ENCODE measurements around the gene SLC22A31. TPM values are rescaled to one million over a fixed set of nuclear protein-coding genes. Genes with fewer than 3 reads are reported as not detected.

Gene SLC22A31
- total and polyA plus RNA-seq, 2 donors (not counting 1 experiment from before 2014, with no cell fraction given): 0.17 to 0.24 TPM

DNA sequence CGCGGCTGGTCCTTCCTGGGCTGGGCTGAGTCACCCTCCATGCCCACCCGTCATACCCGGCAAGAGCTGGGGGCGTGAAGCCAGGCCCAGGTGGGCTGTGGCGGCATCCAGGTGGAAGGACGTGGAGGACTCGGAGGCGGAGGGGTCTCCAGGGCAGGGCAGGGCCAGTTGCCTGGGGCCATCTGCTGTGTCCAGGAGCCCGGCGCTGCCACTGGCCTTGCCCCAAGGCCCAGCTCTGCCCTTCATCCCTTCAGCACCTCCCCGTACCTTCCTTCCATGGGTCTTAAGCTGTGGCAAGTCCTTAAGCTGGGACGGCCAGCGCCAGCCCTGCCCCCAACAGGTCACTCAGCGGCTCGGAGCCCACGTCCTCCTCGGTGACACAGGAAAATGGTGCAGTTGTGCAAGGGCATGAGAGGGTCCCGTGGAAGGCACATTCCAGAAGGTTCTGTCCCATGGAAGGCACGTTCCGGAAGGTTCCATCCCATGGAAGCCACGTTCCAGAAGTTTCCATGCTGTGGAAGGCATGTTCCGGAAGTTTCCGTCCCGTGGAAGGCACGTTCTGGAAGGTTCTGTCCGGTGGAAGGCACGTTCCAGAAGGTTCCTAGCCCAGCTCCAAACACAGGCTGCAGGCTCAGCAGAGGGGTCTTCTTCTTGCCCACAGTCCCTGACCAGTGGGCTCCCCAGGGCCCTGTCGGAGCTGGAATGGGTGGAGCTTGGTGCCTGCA, 39.2 kb downstream of the SLC22A31 start:
- H3K9ac ChIP-seq (ENCODE audit: insufficient read depth, low read length): no peak overlapping the region
- no peaks in the 10 kb centered on the region for H3K4me1 ChIP-seq (ENCODE audit: control insufficient read depth, extremely low read depth, insufficient read depth, low read length)
- no peak overlapping the region for H3K4me3 ChIP-seq (replicated peaks in 1 of 4; ENCODE audit: control extremely low read depth in 1 of 4, insufficient read depth in 1 of 4, low read depth in 3 of 4, low read length in 4 of 4)
- no peaks in the 10 kb centered on the region for H3K9me3 ChIP-seq (ENCODE audit: control insufficient read depth, insufficient read depth, low read depth, low read length)
- no peaks in the 10 kb centered on the region for H3K36me3 ChIP-seq (ENCODE audit: control insufficient read depth, insufficient read depth, low read length)
- H3K4me2 ChIP-seq (ENCODE audit: extremely low read depth, insufficient read depth, low read length): no peak overlapping the region
- no peak for TF ChIP-seq EZH2 (IDR thresholded peaks at IDR 0.05; ENCODE audit: low read length, missing control alignments)
- TF ChIP-seq, protein P1, sequence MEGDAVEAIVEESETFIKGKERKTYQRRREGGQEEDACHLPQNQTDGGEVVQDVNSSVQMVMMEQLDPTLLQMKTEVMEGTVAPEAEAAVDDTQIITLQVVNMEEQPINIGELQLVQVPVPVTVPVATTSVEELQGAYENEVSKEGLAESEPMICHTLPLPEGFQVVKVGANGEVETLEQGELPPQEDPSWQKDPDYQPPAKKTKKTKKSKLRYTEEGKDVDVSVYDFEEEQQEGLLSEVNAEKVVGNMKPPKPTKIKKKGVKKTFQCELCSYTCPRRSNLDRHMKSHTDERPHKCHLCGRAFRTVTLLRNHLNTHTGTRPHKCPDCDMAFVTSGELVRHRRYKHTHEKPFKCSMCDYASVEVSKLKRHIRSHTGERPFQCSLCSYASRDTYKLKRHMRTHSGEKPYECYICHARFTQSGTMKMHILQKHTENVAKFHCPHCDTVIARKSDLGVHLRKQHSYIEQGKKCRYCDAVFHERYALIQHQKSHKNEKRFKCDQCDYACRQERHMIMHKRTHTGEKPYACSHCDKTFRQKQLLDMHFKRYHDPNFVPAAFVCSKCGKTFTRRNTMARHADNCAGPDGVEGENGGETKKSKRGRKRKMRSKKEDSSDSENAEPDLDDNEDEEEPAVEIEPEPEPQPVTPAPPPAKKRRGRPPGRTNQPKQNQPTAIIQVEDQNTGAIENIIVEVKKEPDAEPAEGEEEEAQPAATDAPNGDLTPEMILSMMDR (conservative IDR thresholded peaks at IDR 0.05 in 1 of 2, IDR thresholded peaks at IDR 0.05 in 1 of 2; ENCODE audit: low read depth in 1 of 2, low read length in 2 of 2): no peak
- H2AFZ ChIP-seq (ENCODE audit: low read length): no peak overlapping the region
- H3K27ac ChIP-seq (ENCODE audit: insufficient read depth, low read length): no peak overlapping the region
- no peaks in the 10 kb centered on the region for H4K20me1 ChIP-seq (ENCODE audit: control insufficient read depth, extremely low read depth, insufficient read depth, low read length)
- no peaks in the 10 kb centered on the region for H3K79me2 ChIP-seq (ENCODE audit: control insufficient read depth, insufficient read depth, low read length)
- H3K27me3 ChIP-seq (ENCODE audit: control insufficient read depth, insufficient read depth, low read length): no peaks in the 10 kb centered on the region
- DNase-seq (ENCODE audit: low read depth in 2 of 2): no peak

DNA sequence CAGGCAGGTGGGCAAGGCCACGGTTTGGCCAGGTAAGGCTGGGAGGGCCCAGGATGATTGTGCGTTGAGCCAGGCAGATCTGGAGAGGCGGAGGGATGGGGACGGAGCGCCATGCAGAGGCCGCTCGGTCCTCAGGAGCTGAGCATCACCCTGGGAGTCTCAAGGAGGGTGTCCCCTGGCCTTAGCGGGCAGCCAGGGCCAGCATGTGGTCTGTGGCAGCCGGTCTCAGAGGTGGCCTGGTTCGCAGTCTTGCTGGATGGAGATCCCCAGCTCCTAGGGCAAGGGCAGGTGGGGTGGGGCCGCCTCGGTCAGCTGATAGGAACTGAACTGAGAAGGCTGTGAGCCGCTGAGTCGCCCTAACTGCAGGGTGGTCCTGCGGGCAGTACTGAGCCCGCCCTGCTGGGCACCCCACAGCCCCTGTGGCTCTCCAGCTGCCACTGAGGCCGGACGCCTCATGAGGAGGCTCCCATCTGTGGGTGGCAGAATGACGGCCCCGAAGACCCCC, 40.4 kb downstream of the SLC22A31 start:
- Histone ChIP-seq H3K27me3 (ENCODE audit: control insufficient read depth, insufficient read depth, low read length) (no peaks in the 10 kb centered on the region), H3K79me2 (ENCODE audit: control insufficient read depth, insufficient read depth, low read length) (no peaks in the 10 kb centered on the region), H3K9ac (ENCODE audit: insufficient read depth, low read length) (no peak overlapping the region), H3K9me3 (ENCODE audit: control insufficient read depth, insufficient read depth, low read depth, low read length) (no peaks in the 10 kb centered on the region), H3K4me2 (ENCODE audit: extremely low read depth, insufficient read depth, low read length) (no peak overlapping the region), H3K27ac (ENCODE audit: insufficient read depth, low read length) (no peak overlapping the region), H3K36me3 (ENCODE audit: control insufficient read depth, insufficient read depth, low read length) (no peaks in the 10 kb centered on the region), H4K20me1 (ENCODE audit: control insufficient read depth, extremely low read depth, insufficient read depth, low read length) (no peaks in the 10 kb centered on the region), H3K4me1 (ENCODE audit: control insufficient read depth, extremely low read depth, insufficient read depth, low read length) (peaks cover 4% of the 10 kb centered on the region), H3K4me3 (replicated peaks in 1 of 4; ENCODE audit: control extremely low read depth in 1 of 4, insufficient read depth in 1 of 4, low read depth in 3 of 4, low read length in 4 of 4) (no peak overlapping the region), H2AFZ (ENCODE audit: low read length) (no peak overlapping the region)
- no peak for DNase-seq (ENCODE audit: low read depth in 2 of 2)
- TF ChIP-seq, protein P1 (conservative IDR thresholded peaks at IDR 0.05 in 1 of 2, IDR thresholded peaks at IDR 0.05 in 1 of 2; ENCODE audit: low read depth in 1 of 2, low read length in 2 of 2): no peak
- TF ChIP-seq EZH2 (IDR thresholded peaks at IDR 0.05; ENCODE audit: low read length, missing control alignments): no peak

DNA sequence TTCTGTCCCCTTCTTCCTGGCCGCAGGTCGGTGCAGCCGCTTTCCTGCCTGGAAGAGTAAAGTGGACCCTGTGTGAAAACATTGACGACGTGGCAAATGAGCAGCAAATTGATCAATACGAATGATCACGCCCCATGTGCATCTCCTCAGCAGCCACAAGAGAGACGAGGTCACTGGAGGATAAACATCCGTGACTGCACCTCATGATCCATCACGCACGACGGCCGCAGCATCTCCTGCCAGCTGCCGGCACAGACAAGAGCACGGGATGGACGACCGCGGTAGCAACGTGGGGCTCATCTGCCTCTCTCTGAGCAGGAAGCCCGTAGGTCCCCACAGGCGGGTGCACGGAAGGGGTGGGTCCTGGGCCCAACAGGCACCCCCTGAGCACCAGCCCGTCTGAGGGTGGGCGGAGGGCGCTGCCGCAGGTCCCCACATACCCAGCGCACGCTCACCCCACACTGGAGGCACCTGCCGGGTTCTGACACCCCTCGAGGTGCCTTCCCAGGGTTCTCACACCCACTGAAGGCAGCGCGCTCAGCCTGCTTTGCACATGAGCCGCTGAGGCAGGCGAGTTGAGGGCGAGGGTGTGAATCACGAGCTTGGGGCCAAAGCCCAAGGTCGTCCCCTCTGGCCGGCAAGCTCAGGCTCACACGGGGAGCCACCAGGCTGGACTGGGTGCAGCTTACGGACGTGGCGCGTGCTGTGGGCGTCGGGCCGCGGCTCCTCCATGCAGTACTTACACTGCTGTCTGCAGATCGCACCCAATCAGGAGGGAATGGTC, 41.1 kb downstream of the SLC22A31 start:
- no peak overlapping the region for H2AFZ ChIP-seq (ENCODE audit: low read length)

More for the DNA sequence above, 41.1 kb downstream of the SLC22A31 start:
- Histone ChIP-seq H3K27ac (ENCODE audit: insufficient read depth, low read length) (no peak overlapping the region), H3K9ac (ENCODE audit: insufficient read depth, low read length) (no peak overlapping the region), H3K4me3 (replicated peaks in 1 of 4; ENCODE audit: control extremely low read depth in 1 of 4, insufficient read depth in 1 of 4, low read depth in 3 of 4, low read length in 4 of 4) (no peak overlapping the region), H3K9me3 (ENCODE audit: control insufficient read depth, insufficient read depth, low read depth, low read length) (no peaks in the 10 kb centered on the region), H3K79me2 (ENCODE audit: control insufficient read depth, insufficient read depth, low read length) (no peaks in the 10 kb centered on the region), H4K20me1 (ENCODE audit: control insufficient read depth, extremely low read depth, insufficient read depth, low read length) (no peaks in the 10 kb centered on the region), H3K27me3 (ENCODE audit: control insufficient read depth, insufficient read depth, low read length) (no peaks in the 10 kb centered on the region), H3K4me2 (ENCODE audit: extremely low read depth, insufficient read depth, low read length) (no peak overlapping the region), H3K36me3 (ENCODE audit: control insufficient read depth, insufficient read depth, low read length) (no peaks in the 10 kb centered on the region), H3K4me1 (ENCODE audit: control insufficient read depth, extremely low read depth, insufficient read depth, low read length) (peaks cover 5% of the 10 kb centered on the region)
- DNase-seq (ENCODE audit: low read depth in 2 of 2): no peak
- TF ChIP-seq EZH2 (IDR thresholded peaks at IDR 0.05; ENCODE audit: low read length, missing control alignments): no peak
- TF ChIP-seq, protein P1 (conservative IDR thresholded peaks at IDR 0.05 in 1 of 2, IDR thresholded peaks at IDR 0.05 in 1 of 2; ENCODE audit: low read depth in 1 of 2, low read length in 2 of 2): no peak

Measured in fibroblast of lung (primary cell).